Measurements from ENCODE around the gene HAVCR1.

GRCh38 chr5:157026789-157027424 lies 32.0 kb downstream of the HAVCR1 start:
- TF ChIP-seq CTCF (IDR thresholded peaks at IDR 0.05) (peak in 10 of 12 donors; percentile 11 to 44 (median 30)), POLR2A (IDR thresholded peaks at IDR 0.05) (no peak)
